ENCODE data around the gene GPR25. TPM values are rescaled to one million over a fixed set of nuclear protein-coding genes. Genes with fewer than 3 reads are reported as not detected.

GPR25 gene
- total RNA-seq, 1 experiment from 2014 or later, result not detected

GRCh38 chr1:200873116-200873670 is 412 bp downstream of the GPR25 start:
- DNase-seq (ENCODE audit: low spot score), result no peak

- DNase-seq (ENCODE audit: low spot score), result no peak
Measured at GRCh38 chr1:200873671-200874397, 1.1 kb downstream of the GPR25 start.

GRCh38 chr1:200874694-200875093 is 1.9 kb downstream of the GPR25 start:
- no peak for DNase-seq (ENCODE audit: low spot score)

GRCh38 chr1:200875416-200875815 is 2.6 kb downstream of the GPR25 start:
- DNase-seq (ENCODE audit: low spot score), result no peak

- DNase-seq (ENCODE audit: low spot score), result no peak
Measured at GRCh38 chr1:200877010-200877409, 4.2 kb downstream of the GPR25 start.

GRCh38 chr1:200877839-200878551 is 5.2 kb downstream of the GPR25 start:
- DNase-seq (ENCODE audit: low spot score), result no peak

GRCh38 chr1:200880212-200880611 is 7.4 kb downstream of the GPR25 start:
- DNase-seq (ENCODE audit: low spot score), result no peak

- no peak for DNase-seq (ENCODE audit: low spot score)
Measured at GRCh38 chr1:200883118-200883517, 10.3 kb downstream of the GPR25 start.

- no peak for DNase-seq (ENCODE audit: low spot score)
Measured at GRCh38 chr1:200885623-200886402, 13.0 kb downstream of the GPR25 start.

- DNase-seq (ENCODE audit: low spot score), result no peak
Measured at GRCh38 chr1:200886594-200886993, 13.8 kb downstream of the GPR25 start.

GRCh38 chr1:200887036-200887435 is 14.3 kb downstream of the GPR25 start:
- no peak for DNase-seq (ENCODE audit: low spot score)

- DNase-seq (ENCODE audit: low spot score), result no peak
Measured at GRCh38 chr1:200887772-200888348, 15.1 kb downstream of the GPR25 start.

GRCh38 chr1:200888349-200888838 is 15.6 kb downstream of the GPR25 start:
- no peak for DNase-seq (ENCODE audit: low spot score)

GRCh38 chr1:200889571-200889970 is 16.8 kb downstream of the GPR25 start:
- DNase-seq (ENCODE audit: low spot score), result no peak

GRCh38 chr1:200890027-200890426 is 17.2 kb downstream of the GPR25 start:
- no peak for DNase-seq (ENCODE audit: low spot score)

- DNase-seq (ENCODE audit: low spot score), result peak; percentile 81
Measured at GRCh38 chr1:200890818-200891773, 18.3 kb downstream of the GPR25 start.

- DNase-seq (ENCODE audit: low spot score), result no peak
Measured at GRCh38 chr1:200891774-200892157, 19.0 kb downstream of the GPR25 start.

- DNase-seq (ENCODE audit: low spot score), result no peak
Measured at GRCh38 chr1:200892546-200892945, 19.8 kb downstream of the GPR25 start.

GRCh38 chr1:200892958-200893357 is 20.2 kb downstream of the GPR25 start:
- DNase-seq (ENCODE audit: low spot score), result peak; percentile 26

GRCh38 chr1:200893411-200893901 is 20.7 kb downstream of the GPR25 start:
- peak; percentile 30 for DNase-seq (ENCODE audit: low spot score)

Data from HT-29 (cell line).